CD4-positive, alpha-beta T cell treated with Interleukin-6 for 4 hours (primary cell): Measurements from ENCODE around the gene KCNE3.

Source experiments
- DNase-seq: peaks from one replicate; pipeline ENCODE4 v3.0.0-alpha.2; 2020; ENCODE audit warnings: mixed read lengths

Gene KCNE3

GRCh38 chr11:74471037-74471436 lies 3.7 kb upstream of the KCNE3 start:
- DNase-seq: no peak

- no peak for DNase-seq
Measured at GRCh38 chr11:74470526-74470925, 3.2 kb upstream of the KCNE3 start.

- no peak for DNase-seq
Measured at GRCh38 chr11:74468936-74469335, 1.6 kb upstream of the KCNE3 start.

GRCh38 chr11:74468521-74468920 lies 1.2 kb upstream of the KCNE3 start:
- DNase-seq: no peak

- DNase-seq: no peak
Measured at GRCh38 chr11:74468058-74468457, 709 bp upstream of the KCNE3 start.

GRCh38 chr11:74465291-74465708 lies 2.0 kb downstream of the KCNE3 start:
- DNase-seq: no peak

GRCh38 chr11:74464746-74465145 lies 2.6 kb downstream of the KCNE3 start:
- DNase-seq: no peak

- no peak for DNase-seq
Measured at GRCh38 chr11:74463216-74463615, 4.1 kb downstream of the KCNE3 start.

GRCh38 chr11:74462631-74463030 lies 4.7 kb downstream of the KCNE3 start:
- DNase-seq: no peak

- DNase-seq: no peak
Measured at GRCh38 chr11:74462009-74462408, 5.3 kb downstream of the KCNE3 start.

GRCh38 chr11:74460481-74461154 lies 6.7 kb downstream of the KCNE3 start:
- DNase-seq: no peak

GRCh38 chr11:74460065-74460464 lies 7.3 kb downstream of the KCNE3 start:
- DNase-seq: no peak

GRCh38 chr11:74459584-74459983 lies 7.8 kb downstream of the KCNE3 start:
- no peak for DNase-seq

GRCh38 chr11:74457356-74457755 lies 10.0 kb downstream of the KCNE3 start:
- DNase-seq: no peak

GRCh38 chr11:74453373-74453975 lies 13.9 kb downstream of the KCNE3 start:
- DNase-seq: peak; percentile 65

- DNase-seq: no peak
Measured at GRCh38 chr11:74452366-74452765, 15.0 kb downstream of the KCNE3 start.

- DNase-seq: no peak
Measured at GRCh38 chr11:74450318-74450717, 17.0 kb downstream of the KCNE3 start.

- peak; percentile 54 for DNase-seq
Measured at GRCh38 chr11:74449369-74449931, 17.9 kb downstream of the KCNE3 start.

GRCh38 chr11:74447720-74448119 lies 19.6 kb downstream of the KCNE3 start:
- no peak for DNase-seq

GRCh38 chr11:74446532-74446938 lies 20.8 kb downstream of the KCNE3 start:
- DNase-seq: no peak

- no peak for DNase-seq
Measured at GRCh38 chr11:74444173-74444826, 23.0 kb downstream of the KCNE3 start.

- DNase-seq: no peak
Measured at GRCh38 chr11:74443071-74443864, 24.1 kb downstream of the KCNE3 start.

- no peak for DNase-seq
Measured at GRCh38 chr11:74442636-74443035, 24.7 kb downstream of the KCNE3 start.
